NCI-H1092 treated with DMSO at 0.1 percent for 48 hours (cell line): Measurements from ENCODE around the gene CTNNA3.

Experiments
- DNase-seq: peaks from one replicate; lab custom pipeline; 2025; lab: John Stamatoyannopoulos, UW

CTNNA3 gene

DNA sequence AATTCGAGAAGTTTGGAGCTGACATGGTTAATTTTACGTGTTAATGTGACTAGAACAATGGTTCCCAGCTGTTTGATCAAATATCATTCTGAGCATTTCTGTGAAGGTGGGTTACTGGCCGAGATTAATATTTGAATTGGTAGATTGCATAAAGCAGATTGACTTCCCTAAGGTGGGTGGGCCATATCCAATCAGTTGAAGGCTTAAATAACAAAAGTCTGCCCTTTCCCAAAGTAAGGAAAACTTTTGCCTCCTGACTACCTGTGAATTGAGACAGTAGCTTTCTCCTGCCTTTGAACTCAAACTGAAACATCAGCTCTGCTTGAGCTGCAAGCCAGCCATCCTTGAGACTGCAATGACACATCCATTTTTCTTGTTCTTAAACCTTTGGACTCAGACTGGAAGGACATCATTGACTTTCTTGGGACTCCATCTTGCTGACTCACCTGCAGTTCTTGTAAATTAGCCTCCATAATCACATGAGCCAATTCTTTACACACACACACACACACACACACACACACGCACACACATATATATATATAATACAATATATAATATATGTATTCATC, 833.2 kb downstream of the CTNNA3 start:
- no peak for DNase-seq

DNA sequence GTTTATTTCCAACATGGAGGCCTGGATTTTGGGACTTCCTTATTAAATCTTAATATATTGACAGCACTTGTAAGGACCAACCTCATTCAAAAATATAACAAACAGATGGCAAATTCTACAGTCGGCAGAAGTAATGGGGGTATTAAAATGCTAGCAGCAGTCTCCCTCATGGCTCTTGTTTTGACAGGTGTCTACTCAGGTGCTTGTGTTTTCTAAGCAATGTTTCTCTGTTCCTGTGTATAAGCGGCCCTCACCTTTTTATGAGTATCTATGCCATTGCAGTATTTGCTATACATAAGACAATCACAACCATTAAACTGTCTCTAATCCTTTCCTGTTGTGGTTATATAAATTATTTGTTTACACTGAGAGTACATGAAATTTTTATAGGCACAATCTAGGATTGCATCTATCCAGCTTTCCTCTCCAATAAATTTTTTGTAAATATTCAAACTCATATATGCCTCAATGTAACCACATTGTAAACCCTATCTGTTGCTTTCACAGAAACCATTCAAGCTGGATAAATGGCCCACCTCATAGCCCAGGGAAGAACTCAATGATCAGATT, 835.5 kb downstream of the CTNNA3 start:
- DNase-seq, result no peak

DNA sequence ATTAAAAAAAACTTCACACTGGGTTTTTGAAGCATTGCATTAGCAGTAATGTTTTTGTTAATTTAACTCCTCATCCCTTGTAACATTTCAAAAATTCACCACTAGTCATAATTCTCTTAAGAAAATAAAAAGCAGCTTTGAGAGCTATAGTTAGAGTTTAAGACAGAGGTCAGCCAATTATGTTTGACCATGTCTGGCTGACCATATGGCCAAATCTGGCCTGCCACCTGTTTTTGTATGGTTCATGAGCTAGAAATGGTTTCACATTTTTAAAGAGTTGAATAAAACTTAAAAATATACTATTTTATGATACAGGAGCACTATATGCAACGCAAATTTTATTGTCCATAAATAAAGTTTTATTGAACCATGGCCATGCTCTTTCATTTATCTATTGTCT, 843.2 kb downstream of the CTNNA3 start:
- no peak for DNase-seq

DNA sequence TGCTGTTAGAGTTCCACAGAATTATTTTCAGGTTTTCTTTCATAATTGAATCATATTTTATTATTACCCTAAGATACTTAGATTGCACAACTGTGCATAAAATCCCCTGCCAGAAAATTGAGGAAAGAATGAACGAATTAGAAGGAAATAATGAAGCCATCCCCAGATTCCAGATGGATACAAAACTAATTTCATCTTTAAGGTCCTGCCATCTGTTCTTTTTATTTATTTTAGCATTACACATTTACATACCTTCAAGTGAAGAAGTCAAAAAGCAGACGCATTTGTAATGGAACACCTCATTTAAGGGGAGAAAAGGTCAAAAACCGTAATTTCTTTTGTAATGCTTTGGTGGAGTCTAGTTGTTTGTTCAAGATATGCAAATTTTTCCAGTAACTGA, 847.1 kb downstream of the CTNNA3 start:
- no peak for DNase-seq

DNA sequence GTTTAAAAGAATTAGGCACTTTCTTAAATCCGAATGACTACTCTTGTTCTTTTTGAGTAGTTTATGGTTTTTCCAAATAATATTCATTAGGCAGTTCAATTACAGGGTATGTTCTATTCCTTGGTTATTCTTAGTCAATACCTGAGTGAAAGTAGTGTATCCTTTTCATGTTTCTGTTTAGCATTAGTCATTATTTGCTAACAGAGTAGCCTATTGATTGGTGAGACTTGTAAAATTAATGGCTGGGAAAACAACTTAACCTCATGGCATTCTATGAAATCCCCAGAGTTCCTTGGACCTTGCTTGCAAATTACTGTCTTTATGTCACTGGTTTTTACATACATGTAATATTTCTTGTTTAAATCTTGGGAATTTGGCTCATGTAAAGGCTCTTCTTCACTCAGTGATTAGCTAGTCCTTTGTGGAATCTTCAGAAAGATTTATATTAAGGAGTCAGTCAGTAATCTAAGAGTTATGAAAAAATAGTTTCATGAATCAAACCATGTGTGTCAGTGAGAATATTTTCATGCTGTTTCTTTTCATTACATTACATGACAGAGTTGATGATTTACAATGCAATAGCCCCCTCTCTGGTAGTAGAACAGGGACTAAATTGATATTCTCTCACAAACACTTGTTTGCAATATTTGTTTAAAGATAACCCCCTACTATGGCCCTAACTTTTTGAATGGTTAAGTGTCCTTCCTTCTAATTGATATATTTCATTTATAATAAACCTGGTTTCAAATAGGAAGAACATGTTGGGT, 851.6 kb downstream of the CTNNA3 start:
- DNase-seq, result no peak

DNA sequence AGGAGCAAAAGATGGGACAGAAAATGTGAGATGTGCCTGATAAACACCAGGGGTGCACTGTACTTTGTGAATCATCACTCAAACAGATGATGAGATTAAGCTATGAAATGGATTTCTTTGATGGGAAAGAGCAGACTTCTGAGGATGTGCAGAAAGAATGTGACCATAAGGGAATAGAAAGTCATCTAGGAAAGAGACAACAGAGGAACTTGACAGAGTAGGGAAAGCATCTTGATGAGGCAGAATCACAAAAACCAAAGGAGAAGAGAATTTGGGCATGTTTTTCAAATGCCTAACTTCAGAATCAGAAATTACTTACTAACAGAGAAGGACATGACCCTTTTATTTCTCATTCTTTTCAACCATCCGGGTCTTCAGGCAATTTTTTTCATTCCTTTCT, 852.6 kb downstream of the CTNNA3 start:
- no peak for DNase-seq

DNA sequence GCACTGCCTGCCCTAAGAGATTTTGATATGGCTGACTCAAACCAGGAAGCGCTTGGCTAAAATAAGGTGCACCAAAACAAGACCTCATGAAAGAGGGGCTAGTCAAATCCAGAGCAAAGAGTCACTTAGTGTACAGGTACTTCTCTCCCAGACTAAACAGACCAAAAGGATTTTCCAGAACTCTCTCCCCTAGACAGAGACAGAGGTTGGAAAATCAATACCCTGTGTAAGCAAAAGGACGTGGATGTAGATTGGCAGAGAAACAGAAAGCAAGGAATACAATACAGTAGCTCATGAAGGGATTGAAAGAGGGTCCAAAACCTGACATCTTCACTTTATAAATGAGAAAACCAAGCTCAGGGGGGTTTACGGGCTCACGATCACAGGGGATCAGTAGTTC, 853.1 kb downstream of the CTNNA3 start:
- DNase-seq, result no peak

DNA sequence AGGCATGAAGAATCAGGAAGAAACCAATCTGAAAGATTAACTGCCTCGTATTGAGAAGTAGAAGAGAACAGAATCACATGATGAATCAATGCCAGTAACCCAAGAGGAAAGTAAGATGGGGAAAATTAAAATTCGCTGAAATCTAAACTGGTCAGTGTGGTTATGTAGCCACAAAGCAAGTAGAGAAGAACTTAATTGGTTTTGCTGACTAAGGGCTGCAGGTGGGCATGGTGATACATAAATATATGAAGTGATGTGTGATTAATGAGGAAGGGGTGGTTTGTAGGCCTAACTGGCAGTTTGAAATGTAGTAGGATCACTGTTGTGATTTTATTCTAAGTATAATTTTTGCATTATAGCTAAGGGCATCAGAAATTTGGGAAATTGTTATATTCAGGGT, 853.6 kb downstream of the CTNNA3 start:
- DNase-seq, result no peak

DNA sequence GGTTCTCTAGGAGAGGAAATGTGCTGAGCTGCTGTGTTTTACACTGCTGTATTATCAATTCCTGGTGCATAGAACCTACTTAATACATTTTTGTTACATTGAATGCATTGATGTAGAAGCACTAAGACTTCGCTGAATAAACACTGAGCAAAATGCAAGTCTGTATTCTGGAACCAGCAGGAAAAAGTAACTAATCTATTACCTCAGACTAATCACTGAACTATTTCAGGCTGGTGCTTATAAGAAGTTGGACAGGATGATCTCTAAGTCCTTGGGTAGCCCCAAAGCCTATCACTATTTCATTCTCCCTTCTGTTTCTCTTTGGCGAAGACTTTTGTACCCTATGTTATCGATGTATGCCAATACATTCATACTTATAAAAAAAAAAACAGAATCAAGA, 857.3 kb downstream of the CTNNA3 start:
- no peak for DNase-seq

DNA sequence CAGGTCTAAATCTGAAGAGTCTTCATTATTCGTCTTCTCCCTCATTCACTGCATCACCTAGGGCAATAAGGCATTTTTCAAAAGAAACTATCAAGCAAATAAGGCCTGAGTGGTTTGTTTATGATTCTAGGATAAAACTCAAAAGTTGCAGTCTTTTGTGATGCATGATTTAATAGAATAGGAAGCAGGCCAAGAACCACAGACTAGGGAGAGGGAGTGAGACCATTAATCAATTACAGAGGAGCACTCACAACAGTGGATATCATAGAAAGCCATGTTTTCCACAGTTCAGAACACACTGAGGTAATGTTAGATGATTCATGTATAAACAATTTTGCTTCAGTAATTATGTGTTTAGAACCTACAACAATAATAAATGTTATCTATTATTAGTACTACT, 858.0 kb downstream of the CTNNA3 start:
- DNase-seq, result no peak

DNA sequence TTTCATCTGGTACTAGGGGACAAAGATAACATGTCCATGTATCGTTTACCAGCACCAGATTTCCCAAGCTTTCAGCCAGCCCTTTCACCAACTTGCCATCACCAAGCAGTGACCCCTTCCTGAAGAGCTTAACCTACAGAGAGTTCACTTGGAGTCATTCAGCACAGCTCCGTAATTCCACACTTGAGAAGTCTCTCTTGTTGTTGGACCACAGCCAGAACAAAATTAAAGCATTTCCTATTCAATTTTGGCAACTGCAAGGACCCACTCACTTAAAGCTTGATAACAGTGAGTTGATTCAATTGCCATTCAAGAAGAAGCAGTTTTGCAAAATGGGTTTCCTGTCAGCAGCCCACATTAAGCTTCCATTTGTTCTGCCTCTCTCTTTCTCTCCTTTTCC, 858.7 kb downstream of the CTNNA3 start:
- no peak for DNase-seq

DNA sequence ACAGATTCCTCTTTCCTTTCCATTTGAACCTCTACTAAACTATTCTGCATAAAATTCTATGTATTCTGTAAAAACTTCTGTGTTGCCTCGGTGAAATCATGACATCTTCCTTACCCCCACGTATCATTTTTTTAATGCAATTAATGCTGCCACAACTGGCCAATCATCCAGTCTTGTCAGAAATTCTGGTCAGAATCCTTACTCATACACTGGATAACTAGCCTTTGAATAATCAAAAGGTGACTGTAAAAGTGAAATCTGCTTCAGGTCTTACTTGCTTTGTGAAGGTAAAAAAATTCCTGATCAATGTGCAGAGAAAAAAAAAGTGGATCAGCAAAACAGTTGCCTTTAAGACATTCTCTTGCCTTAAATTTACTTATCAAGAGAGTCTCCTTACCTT, 859.2 kb downstream of the CTNNA3 start:
- no peak for DNase-seq

DNA sequence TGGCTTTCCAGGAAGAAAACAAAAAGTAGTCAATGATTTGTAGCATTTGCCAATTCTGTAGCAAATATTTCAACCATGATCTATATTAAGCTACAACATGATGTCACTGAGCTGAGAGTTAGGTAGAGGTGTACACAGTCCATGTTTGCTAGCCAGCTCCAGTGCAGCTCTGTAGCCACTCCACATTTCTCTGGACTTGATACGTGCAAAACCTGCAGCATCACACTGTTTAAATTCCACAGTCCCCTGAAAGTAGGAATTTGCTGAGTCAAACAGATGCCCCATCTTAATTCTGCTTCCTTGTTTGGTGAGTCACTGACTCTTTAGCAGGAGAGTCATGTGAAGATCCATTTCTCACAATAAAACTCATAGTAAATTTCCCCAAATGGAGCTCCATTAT, 859.9 kb downstream of the CTNNA3 start:
- DNase-seq, result no peak

DNA sequence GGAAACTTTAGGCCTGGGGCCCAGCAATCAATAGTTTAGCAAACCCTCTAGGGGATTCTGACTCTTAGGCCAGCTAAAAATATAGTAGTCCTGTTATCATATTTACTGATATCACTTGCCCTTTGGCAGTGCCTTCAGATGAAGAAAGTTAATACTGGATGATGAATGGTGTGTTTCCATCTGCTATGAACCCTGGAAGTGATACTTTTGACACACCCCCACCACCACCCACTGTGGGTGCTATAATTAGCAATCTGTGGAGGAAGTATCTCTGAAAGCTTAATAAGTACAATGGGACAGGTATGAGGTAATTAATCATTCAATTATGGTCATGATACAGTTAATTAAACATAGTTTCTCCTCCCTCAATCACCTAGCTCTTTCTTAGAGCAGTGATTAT, 860.6 kb downstream of the CTNNA3 start:
- DNase-seq, result no peak

DNA sequence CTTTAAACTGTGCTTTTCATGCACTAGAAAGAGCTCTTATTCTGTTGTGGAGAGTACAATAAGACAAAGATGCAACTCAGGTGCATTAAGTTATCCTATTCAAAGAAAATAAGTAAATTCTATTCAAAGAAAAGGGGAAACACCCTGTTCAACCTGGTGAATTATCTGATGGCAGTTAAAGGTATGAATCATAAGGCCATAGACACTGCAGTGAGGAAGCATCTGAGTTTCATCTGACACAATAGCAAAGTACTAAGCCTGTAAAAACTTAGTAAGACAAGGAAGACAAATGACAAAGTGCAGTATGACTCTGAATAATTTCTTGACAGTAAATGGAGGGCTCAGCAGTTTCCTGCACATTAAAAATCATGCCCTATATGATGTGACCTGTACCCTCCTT, 861.2 kb downstream of the CTNNA3 start:
- no peak for DNase-seq

DNA sequence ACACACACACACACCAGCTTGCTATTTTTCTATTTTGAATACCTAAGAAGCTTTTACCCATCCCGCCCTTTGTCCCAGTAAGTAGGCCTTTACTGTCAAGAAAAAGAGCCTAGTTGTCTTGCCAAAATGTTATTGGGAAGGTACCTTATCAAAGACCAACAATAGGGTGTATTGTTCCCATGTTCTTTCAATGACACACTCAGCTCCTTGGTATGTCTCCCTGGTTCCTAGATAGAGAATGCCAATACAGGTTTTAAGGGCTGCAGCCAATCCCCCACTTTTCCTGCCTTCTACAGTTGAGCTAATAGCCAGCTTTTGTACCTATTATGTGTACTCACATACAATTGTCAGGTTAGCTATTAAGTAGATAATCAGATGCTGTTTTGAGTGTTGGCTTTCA, 862.1 kb downstream of the CTNNA3 start:
- DNase-seq, result no peak

DNA sequence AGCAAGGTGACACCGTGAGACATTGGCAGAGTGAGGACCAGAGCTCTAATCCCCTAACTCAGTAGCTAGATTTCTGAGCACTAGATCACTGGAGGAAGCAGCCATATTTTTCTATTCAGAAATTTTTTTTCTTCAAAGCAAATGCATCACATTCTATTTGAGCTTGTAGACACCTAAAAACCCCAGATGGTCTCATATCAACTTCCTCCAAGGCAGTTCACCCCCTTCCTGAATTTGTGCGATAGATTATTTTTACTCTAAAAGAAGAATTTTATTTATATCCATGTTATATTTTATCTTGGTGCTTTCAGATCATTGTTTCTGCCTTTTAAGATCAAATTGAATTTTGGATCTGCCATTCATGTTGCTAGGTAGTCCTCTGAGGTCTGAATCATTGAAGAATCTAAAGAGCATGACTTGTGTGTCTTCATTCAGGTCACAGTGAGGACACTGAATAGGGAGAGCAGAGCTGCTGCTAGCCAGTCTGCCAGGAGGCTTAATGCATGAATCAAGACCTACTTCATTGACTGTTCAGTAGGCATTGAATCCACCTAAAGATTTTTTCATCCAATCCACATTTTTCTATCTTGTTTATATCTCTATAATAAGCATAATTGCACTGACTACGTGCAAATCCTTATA, 863.1 kb downstream of the CTNNA3 start:
- no peak for DNase-seq

DNA sequence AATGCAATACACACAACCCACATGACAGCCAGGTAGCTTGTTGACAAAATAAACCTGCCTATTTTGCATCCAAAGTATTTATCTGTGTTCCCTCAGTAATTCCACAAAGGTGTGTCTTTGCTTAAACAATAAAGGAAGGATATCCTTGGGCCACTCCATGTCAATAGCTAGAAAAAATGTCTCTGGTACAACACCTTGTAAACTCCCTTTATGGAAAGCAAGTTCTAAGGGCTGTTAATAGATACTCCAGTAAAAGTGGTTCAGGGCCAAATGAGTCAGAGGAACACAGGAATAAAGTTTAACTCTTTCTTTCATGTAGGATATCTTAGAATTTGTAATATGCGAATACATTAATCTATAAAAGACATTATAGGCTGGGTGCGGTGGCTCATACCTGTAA, 867.0 kb downstream of the CTNNA3 start:
- no peak for DNase-seq

DNA sequence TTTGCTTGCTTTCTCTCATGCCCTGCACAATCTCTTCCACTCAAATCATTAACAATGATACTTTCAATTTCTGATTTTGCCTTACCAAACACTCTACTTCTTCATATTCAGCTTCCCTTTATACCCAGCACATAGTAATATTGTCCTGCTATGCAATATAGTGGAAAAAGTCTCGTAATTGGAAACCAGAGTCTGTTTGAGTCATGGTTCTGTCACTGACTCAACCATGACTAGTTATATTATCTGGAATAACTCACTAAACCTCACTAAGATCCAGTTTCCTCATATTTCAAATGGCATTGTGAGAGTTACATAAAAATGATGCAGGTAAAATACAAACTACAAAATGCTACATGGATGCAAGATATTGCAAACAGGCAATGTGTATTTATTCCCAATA, 868.6 kb downstream of the CTNNA3 start:
- DNase-seq, result no peak

DNA sequence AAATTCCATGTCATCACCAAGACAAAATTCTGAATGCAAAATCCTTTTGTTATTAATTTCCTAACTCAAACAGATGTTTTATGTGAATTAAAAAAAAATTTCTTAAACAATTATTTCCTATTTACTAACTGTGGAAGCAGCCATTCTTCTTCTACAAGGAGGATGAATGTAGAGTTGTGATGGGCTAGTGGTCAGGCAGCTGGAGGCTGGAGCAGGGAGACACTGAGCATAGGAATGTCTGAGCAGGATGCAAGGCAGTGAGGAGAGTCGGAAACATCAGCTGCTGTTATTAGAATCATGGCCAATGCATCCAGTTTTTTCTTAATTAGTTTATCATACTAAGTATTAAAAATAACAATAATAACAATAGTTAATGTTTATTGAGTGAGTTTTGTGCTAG, 872.7 kb downstream of the CTNNA3 start:
- DNase-seq, result no peak

DNA sequence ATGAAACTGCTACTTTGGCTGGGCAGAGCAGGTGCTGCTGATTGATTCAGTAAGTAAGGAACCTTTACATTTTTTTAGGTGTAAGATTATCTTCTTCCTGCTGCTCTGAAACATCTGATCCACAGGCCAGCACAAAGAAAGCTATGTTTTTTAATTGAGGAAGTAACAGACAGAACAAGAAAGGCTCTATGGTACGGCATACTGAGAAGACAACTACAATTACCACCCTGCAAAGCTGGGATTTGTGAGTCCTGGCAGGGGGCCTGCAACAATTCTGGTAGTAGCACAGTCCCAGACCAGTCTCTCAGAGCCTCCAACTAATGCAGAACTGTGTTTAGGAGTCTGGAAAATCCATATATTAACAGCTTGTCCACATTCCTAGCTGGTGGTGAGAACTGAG, 873.2 kb downstream of the CTNNA3 start:
- no peak for DNase-seq

DNA sequence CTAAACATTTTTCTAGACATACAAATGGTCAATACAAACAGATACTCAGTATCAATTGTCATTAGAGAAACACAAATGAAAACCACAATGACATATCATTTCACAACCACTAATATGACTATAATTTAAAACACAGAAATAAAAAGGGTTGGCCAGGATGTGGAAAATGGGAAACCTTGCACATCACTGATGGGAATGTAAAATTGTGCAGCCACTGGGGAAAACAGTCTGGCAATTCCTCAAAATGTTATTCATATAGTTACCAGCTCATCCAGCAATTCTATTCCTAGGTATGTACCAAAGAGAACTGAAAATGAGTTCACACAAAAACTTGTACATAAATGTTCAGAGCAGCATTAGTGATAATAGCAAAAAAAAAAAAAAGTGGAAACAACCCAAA, 876.3 kb downstream of the CTNNA3 start:
- no peak for DNase-seq

DNA sequence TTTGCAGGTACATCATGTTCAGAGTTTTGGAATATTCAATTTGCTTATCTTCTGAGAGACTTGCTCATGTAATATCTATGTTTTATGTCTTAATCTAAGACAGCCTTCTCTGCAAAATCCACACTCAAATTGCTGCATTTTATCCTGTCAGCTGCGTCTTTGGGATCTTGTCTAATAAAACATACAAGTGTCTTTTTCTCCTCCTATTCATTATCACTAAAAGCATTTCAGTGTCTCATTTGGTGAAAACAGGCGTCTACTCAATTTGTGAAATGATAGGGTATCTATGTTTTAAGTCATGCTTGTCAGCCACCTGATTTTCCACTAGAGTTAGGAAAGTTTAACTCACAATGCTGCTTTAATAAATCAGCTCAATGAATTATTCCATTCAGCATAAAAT, 882.9 kb downstream of the CTNNA3 start:
- no peak for DNase-seq
